Fibroblast of the conjunctiva (primary cell): Measurements from ENCODE around the gene ALG6.
"Not testable (repeated sequence)": the region's sequence is repeated elsewhere in the genome, so short reads cannot be mapped to it uniquely, and the experiment has no call there.

Experiments
- DNase-seq: peaks from one replicate; pipeline ENCODE4 v3.0.0-alpha.2; 2010; ENCODE audit warnings: low read depth

The ALG6 gene

GRCh38 chr1:63328781-63329180 is 38.6 kb upstream of the ALG6 start:
- no peak for DNase-seq

GRCh38 chr1:63329621-63330330 is 37.7 kb upstream of the ALG6 start:
- no peak for DNase-seq

- no peak for DNase-seq
Observed at GRCh38 chr1:63330331-63330916, 37.0 kb upstream of the ALG6 start.

- no peak for DNase-seq
Observed at GRCh38 chr1:63342402-63342801, 25.0 kb upstream of the ALG6 start.

GRCh38 chr1:63343922-63344321 is 23.5 kb upstream of the ALG6 start:
- no peak for DNase-seq

GRCh38 chr1:63350320-63350719 is 17.1 kb upstream of the ALG6 start:
- DNase-seq, result no peak

- DNase-seq, result no peak
Observed at GRCh38 chr1:63352736-63353135, 14.7 kb upstream of the ALG6 start.

GRCh38 chr1:63356234-63356633 is 11.2 kb upstream of the ALG6 start:
- DNase-seq, result not testable (repeated sequence)

GRCh38 chr1:63359561-63359960 is 7.9 kb upstream of the ALG6 start:
- DNase-seq, result no peak

- no peak for DNase-seq
Observed at GRCh38 chr1:63362073-63362472, 5.4 kb upstream of the ALG6 start.

- DNase-seq, result no peak
Observed at GRCh38 chr1:63362578-63362977, 4.8 kb upstream of the ALG6 start.

GRCh38 chr1:63363014-63363413 is 4.4 kb upstream of the ALG6 start:
- DNase-seq, result no peak

- no peak for DNase-seq
Observed at GRCh38 chr1:63366908-63367214, 566 bp upstream of the ALG6 start.

GRCh38 chr1:63368131-63368530 is 704 bp downstream of the ALG6 start:
- no peak for DNase-seq

- DNase-seq, result no peak
Observed at GRCh38 chr1:63379583-63379982, 12.2 kb downstream of the ALG6 start.

- DNase-seq, result no peak
Observed at GRCh38 chr1:63381741-63382140, 14.3 kb downstream of the ALG6 start.

- DNase-seq, result no peak
Observed at GRCh38 chr1:63401945-63402344, 34.5 kb downstream of the ALG6 start.

GRCh38 chr1:63403386-63403785 is 36.0 kb downstream of the ALG6 start:
- no peak for DNase-seq

- no peak for DNase-seq
Observed at GRCh38 chr1:63405021-63405420, 37.6 kb downstream of the ALG6 start.

GRCh38 chr1:63405987-63406386 is 38.6 kb downstream of the ALG6 start:
- DNase-seq, result no peak

- DNase-seq, result no peak
Observed at GRCh38 chr1:63407002-63407401, 39.6 kb downstream of the ALG6 start.

- DNase-seq, result peak; percentile 85
Observed at GRCh38 chr1:63408331-63408730, 40.9 kb downstream of the ALG6 start.

GRCh38 chr1:63411066-63411465 is 43.6 kb downstream of the ALG6 start:
- DNase-seq, result peak; percentile 46

GRCh38 chr1:63413394-63413793 is 46.0 kb downstream of the ALG6 start:
- no peak for DNase-seq
